HG02642 (cell line): ENCODE measurements around the gene PLPP6.

Source experiments
- ATAC-seq: cut with Tn5 transposase; IDR thresholded peaks from one replicate; pipeline ENCODE4 v1.9.1; 2021; ENCODE audit warnings: mild to moderate bottlenecking; ENCODE audit not compliant: unreplicated experiment, poor library complexity

The PLPP6 gene

DNA sequence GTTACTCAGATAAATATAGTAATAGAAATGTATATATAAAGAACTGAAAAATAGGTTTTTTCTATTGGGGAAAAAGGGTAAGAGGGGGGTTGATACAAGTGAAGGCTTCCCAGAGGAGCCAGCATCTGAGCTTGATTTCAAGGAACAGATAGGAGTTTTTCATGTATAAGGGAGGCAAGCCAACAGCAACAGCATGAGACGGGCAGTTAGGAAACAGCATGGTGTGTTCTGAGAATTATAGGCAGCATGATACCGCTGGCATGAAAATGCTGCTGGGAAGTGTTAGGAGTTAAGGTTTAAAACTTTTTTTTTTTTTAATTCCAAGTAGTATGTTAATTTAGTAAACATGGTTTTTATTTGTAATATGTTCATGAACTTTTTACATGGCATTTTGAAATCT, 26.9 kb downstream of the PLPP6 start:
- ATAC-seq: no peak

DNA sequence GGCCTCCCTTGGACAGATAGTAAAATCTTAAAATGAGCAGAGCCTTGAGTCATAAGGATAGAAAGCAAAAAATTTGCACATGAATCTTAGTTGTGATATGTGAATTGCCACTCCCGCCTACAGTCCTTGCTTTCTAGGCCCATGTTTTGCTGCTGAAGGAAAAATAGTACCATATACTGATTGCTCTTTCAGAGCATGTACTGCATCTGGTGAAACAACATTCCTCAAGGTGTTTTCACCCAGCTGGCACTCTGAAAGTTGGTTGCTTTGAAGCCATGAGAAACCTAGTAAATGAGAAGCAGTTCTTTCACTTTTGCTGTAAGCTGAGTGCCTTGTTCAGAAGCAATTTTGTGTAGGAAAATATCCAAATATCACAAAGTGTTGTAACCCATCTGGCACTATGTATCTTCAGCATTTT, 27.6 kb downstream of the PLPP6 start:
- ATAC-seq: peak; percentile 77

DNA sequence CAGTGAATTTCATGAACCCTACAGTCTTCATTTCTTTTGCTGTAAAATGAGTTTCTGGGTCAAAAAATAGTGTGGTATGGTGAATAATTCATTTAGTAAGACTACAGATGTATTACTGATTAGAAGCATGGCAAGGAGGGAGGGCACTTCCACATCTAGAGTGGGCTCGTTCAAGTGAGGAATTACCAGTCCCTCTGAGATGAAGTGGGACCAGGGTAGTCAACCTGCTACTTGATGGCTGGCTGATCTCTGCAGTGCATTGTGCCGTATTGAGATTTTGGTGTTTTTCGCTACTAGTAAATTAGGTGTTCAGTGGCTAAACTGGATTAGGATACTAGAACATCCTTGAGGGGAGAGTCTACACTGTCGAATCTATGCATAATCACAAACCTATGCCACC, 28.1 kb downstream of the PLPP6 start:
- ATAC-seq: peak; percentile 72

DNA sequence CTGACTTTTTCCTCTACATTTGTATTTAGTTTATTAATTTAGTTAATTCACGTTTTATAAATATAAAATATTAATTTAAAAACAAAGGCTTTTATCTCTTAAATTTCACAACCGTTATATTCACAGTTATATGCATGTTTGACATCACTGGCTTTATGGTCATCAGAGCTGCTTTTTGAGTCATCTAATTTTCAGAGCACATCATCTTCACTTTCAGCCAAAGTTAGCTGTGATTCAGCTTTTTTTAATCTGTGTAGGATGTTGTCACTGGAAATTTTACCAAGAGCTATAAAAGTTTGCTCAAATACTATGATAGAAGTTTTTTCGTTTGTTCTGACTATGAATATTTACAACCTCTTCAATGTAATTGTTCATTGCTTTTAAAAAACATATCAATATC, 29.7 kb downstream of the PLPP6 start:
- ATAC-seq: no peak

DNA sequence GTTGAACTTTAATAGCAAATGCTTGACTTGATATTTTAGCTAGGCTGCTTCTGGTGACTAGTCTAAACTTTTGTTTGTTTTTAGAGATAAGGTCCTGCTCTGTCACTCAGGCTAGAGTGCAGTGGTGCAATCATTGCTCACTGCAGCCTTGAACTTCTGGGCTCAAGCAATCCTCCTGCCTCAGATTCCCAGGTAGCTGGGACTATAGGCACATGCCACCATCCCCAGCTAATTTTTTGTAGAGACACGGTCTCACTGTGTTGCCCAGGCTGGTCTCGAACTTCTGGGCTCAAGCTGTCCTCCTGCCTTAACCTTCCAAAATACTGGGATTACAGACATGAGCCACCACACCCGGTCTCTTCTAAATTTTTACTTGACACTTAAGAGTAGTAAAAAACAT, 38.0 kb downstream of the PLPP6 start:
- ATAC-seq: no peak

DNA sequence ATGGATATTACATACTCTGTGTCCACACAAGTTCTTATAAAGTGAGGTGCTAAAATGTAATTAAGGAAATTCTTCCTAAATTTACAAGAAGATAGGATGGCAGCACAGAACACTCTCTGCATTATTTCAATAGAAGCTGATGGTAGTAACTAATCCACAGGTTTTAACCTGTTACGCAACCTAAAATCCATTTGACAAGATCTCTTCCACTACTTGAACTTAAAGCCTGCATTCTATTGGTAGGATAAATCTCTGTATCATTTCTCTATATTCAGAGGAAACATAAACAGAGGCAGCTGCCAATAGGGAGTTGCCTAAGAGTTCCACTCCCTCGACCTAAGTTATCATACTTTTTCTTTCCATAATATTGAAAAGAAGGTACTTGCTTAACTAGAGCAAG, 38.8 kb downstream of the PLPP6 start:
- ATAC-seq: no peak

DNA sequence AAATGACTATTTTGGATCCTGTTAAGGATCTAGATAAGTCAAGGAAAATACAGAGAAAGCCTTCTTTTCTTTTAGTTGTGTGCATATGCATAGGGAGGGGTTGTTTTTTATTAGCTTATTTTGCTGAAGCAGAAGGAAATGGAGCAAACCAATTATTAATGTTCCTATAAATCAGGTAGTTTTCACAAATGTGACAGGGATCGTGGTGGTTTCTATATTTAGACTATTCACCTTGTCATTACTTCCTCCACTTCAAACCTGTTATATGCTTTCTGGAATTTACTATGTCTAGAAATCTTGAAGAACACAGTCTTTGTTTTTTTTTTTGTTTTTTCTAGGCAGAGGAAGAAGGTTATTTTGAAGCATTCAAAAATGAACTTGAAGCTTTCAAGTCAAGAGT, 39.4 kb downstream of the PLPP6 start:
- ATAC-seq: no peak

DNA sequence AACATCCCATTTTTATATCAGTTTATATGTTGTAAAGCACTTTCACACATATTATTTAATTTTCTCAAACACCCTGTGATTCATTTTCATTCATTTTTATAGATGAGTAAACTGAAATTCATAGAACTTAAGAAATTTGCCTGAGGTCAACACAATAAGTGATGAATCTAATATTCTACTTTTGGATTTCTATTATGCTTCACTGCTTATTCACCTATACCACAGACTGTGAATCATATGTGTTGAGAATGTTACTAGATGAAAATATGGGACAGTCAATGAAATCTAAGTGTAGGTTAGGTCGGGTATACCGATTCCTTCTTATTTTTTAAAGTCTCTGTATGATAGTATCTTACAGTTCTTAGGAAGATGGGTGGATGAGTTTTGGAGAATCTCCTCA, 42.0 kb downstream of the PLPP6 start:
- ATAC-seq: no peak

DNA sequence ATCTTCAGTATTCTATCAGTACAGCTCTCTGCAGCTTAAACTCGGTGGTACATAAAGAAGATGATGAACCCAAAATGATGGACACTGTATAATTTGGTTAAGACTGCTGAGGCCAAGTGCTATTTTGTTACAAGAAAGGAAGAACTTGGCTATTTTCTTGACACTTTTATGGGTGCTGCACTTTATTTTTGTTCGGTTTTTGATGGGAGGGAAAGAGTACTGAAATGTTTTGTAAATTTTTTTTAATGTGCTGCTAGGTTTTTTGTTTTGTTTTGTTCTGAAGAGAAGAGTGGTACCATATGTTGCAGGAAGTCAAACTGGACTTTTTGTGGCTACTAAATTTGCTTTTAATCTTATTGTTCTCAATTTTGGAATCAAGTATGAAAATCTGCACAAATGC, 43.9 kb downstream of the PLPP6 start:
- no peak for ATAC-seq

DNA sequence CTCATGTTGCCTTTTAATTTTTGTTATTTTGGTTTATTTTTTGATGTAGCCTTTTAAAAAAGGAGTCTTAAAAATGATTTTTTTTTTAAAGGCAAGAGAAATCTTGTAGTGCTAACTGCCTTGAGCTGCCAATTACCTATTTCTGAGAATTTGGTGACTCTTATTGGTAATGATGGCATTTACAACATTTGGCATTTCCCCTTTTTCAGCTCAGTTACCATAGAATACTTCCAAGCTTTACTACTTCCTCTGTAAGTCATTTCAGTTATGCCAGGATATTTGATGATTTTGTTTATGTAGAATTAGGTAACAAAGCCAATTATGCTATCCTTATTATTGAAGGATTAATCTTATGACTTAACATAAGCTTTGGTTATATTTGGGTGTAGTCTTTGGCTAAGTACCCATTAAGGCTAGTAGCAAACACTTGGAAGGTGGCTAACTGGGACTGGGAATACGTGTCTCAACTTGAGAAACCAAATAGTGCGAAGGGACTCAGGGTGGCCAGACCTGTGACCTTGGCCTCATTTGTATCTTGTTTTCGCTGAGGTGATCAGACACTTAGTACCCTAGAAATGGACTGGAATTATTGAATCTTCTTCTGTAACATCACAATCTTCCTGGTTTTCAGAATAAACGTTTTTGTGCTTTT, 45.0 kb downstream of the PLPP6 start:
- no peak for ATAC-seq

DNA sequence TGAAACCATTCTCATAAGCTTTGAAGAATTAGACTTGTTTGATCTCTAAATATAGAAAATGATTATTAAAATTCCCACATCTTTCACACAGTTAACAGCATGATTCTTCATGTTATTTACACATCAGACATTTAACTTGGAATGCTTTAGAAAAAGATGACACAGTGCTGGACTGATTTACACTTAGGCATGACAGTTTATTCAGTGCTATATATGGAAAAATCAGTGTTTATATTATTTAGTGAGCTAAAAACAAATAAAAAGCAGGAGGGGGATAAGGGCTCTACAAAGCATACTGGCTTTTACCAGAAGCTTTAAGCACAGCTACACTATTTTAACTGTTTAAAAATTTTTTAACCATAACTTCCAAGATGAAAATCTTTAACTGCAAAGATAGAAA, 47.3 kb downstream of the PLPP6 start:
- ATAC-seq: no peak

DNA sequence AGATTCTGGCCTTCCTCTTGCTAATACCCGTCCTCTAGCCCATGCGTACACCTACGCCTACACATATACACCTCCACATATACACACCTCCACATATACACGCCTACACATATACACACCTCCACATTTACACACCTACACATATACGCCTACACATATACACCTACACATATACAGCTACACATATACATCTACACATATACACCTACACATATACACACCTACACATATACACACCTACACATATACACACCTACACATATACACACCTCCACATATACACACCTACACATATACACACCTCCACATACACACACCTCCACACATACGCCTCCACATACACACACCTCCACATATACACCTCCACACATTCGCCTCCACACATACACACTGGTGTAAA, 51.8 kb downstream of the PLPP6 start:
- ATAC-seq: no peak

DNA sequence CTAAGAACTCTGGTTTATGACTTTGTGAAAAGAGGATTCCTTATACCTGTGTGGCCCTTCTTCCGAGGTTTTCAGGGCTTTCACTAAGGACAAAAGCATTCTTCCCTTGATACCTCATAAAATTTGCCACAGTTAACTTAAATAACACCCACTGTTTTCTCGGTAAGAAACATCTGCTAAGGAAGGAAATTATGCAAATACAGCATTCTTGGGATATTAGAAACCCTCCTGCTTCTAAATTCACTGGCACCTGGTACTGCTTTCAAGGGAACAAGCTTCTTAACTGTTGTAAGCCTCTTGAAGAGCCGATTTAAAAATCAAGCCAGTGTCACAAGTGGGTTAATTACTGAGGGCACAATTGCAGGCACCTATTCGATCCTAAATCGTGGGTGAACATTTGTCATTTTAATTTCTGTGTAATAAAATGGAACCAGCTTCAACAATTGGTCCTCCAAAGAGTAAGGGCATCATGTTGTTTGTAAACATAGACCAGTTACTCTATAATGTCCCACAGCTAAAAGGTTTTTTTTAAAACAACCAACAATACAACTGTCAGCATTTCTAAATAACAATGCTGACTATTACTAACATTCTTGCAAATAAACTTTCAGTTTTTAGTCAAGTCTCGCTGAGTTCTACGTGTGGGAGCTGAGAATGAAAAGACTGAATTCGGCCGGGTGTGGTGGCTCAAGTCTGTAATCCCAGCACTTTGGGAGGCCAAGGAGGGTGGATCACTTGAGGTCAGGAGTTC, 52.3 kb downstream of the PLPP6 start:
- ATAC-seq: no peak
